HepG2 (cell line): ENCODE results near the gene ATP1B2. TPM values are rescaled to one million over a fixed set of nuclear protein-coding genes. Genes with fewer than 3 reads are reported as not detected.

ENCODE experiments used
- AHDC1 ChIP-seq: sonication (generic); formaldehyde crosslinking; IDR thresholded peaks from 2 replicates; pipeline ENCODE4 v1.5.1; 2020; ENCODE audit warnings: mild to moderate bottlenecking, missing genetic modification reagents, borderline replicate concordance
- BATF2 ChIP-seq: sonication (generic); formaldehyde crosslinking; IDR thresholded peaks from 2 replicates; pipeline ENCODE4 v1.8.0; 2022; ENCODE audit warnings: mild to moderate bottlenecking, missing genetic modification reagents, moderate library complexity
- HMGXB4 ChIP-seq, 2 experiments: sonication (generic) in 1 of 2; formaldehyde crosslinking in 1 of 2; IDR thresholded peaks; 2 replicates each; pipeline versions ENCODE4 v1.4.0 to v1.6.1; 2018 to 2020; ENCODE audit warnings: missing genetic modification reagents in 2 of 2, borderline replicate concordance in 1 of 2, low read depth in 1 of 2, mild to moderate bottlenecking in 1 of 2, missing biosample characterization in 1 of 2
- KMT2B ChIP-seq: IDR thresholded peaks from 2 replicates; pipeline ENCODE4 v1.6.1; 2016; ENCODE audit warnings: missing genetic modification reagents, missing compliant biosample characterization
- PAWR ChIP-seq: sonication (generic); formaldehyde crosslinking; IDR thresholded peaks from 2 replicates; pipeline ENCODE4 v1.4.0; 2020; ENCODE audit warnings: missing genetic modification reagents, mild to moderate bottlenecking, borderline replicate concordance
- PBX2 ChIP-seq: IDR thresholded peaks from 2 replicates; pipeline ENCODE4 v1.6.1; 2016; ENCODE audit warnings: control low read depth
- REPIN1 ChIP-seq: sonication (generic); formaldehyde crosslinking; IDR thresholded peaks from 2 replicates; pipeline ENCODE4 v1.8.0; 2022; ENCODE audit warnings: missing genetic modification reagents, low read depth, mild to moderate bottlenecking, borderline replicate concordance
- SP5 ChIP-seq: IDR thresholded peaks from 2 replicates; pipeline ENCODE4 v1.6.1; 2016; ENCODE audit warnings: low read depth, borderline replicate concordance
- ZBTB38 ChIP-seq: sonication (generic); formaldehyde crosslinking; IDR thresholded peaks from 2 replicates; pipeline ENCODE4 v1.5.1; 2020; ENCODE audit warnings: mild to moderate bottlenecking, missing genetic modification reagents
- ZFP90 ChIP-seq: sonication (generic); formaldehyde crosslinking; IDR thresholded peaks from 2 replicates; pipeline ENCODE4 v1.8.0; 2022; ENCODE audit warnings: missing genetic modification reagents, mild to moderate bottlenecking, inconsistent platforms, borderline replicate concordance
- ZNF10 ChIP-seq: sonication (generic); formaldehyde crosslinking; IDR thresholded peaks from 2 replicates; pipeline ENCODE4 v1.4.0; 2020; ENCODE audit warnings: mild to moderate bottlenecking, low read depth, missing genetic modification reagents, borderline replicate concordance
- ZNF501 ChIP-seq: sonication (generic); formaldehyde crosslinking; IDR thresholded peaks from 2 replicates; pipeline ENCODE4 v1.5.1; 2020; ENCODE audit warnings: mild to moderate bottlenecking, moderate library complexity, missing genetic modification reagents
- ZNF510 ChIP-seq: sonication (generic); formaldehyde crosslinking; IDR thresholded peaks from 2 replicates; pipeline ENCODE4 v1.4.0; 2020; ENCODE audit warnings: low read depth, mild to moderate bottlenecking, missing genetic modification reagents
- ZNF563 ChIP-seq: sonication (generic); formaldehyde crosslinking; IDR thresholded peaks from 2 replicates; pipeline ENCODE4 v1.8.0; 2022; ENCODE audit warnings: mild to moderate bottlenecking, moderate library complexity, missing genetic modification reagents
- ZNF607 ChIP-seq: sonication (generic); formaldehyde crosslinking; IDR thresholded peaks from 2 replicates; pipeline ENCODE4 v1.5.1; 2020; ENCODE audit warnings: missing genetic modification reagents, mild to moderate bottlenecking, borderline replicate concordance
- polyA plus RNA-seq, 8 experiments: library from polyadenylated mRNA; depleted of rRNA in 3 of 8; stranded (reverse) in 7 of 8; unstranded in 1 of 8; fragments of >200 nt; fragmentation: Illumina TruSeq in 4 of 8; extraction: Trizol in 4 of 8; gene quantifications; 2 replicates each; pipeline versions ENCODE4 v1.2.1 to v1.2.3, GENCODE V29; 2011 to 2016; ENCODE audit warnings: low read depth in 4 of 8, missing spikeins in 1 of 8, mixed read lengths in 1 of 8; ENCODE audit not compliant: insufficient read depth in 1 of 8
- total RNA-seq, 5 experiments: library from RNA; depleted of rRNA; stranded (reverse); fragments of >200 nt; fragmentation: Illumina TruSeq; extraction: Trizol; gene quantifications; 2 replicates each; pipeline ENCODE4 v1.2.3, GENCODE V29; 2016; ENCODE audit warnings: low read depth in 1 of 5
- TF ChIP-seq, protein P1 (sequence below): sonication (generic); formaldehyde crosslinking; IDR thresholded peaks from 2 replicates; pipeline ENCODE4 v1.4.0; 2020; ENCODE audit warnings: missing genetic modification reagents, borderline replicate concordance

ATP1B2 gene
- total and polyA plus RNA-seq, 2 of the 13 experiments (the other 11 are each of a cell fraction or from before 2014, with no cell fraction given), result not detected

GRCh38 chr17:7687908-7688807 is 37.4 kb downstream of the ATP1B2 start, which contains the start of gene WRAP53 (continued):
- TF ChIP-seq PBX2 (CRISPR knock-in tag), result no peak
- TF ChIP-seq, protein P1, sequence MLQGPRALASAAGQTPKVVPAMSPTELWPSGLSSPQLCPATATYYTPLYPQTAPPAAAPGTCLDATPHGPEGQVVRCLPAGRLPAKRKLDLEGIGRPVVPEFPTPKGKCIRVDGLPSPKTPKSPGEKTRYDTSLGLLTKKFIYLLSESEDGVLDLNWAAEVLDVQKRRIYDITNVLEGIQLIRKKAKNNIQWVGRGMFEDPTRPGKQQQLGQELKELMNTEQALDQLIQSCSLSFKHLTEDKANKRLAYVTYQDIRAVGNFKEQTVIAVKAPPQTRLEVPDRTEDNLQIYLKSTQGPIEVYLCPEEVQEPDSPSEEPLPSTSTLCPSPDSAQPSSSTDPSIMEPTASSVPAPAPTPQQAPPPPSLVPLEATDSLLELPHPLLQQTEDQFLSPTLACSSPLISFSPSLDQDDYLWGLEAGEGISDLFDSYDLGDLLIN, result no peak
- TF ChIP-seq ZNF563, result no peak
- TF ChIP-seq HMGXB4 (CRISPR knock-in tag; IDR thresholded peaks at IDR 0.05; ENCODE audit: borderline replicate concordance in 1 of 2, low read depth in 1 of 2), result peak in 1 of 2 experiments; percentile 64; a peak in 3 of 4 replicates
- TF ChIP-seq ZBTB38 (CRISPR knock-in tag), result no peak
- TF ChIP-seq ZNF510 (CRISPR knock-in tag), result no peak
- TF ChIP-seq REPIN1 (CRISPR knock-in tag), result peak; percentile 12
- TF ChIP-seq ZFP90 (CRISPR knock-in tag), result peak; percentile 34; the same call in 1 of the 2 replicates
- TF ChIP-seq AHDC1 (CRISPR knock-in tag), result peak; percentile 24; the same call in 1 of the 2 replicates
- TF ChIP-seq SP5, result no peak; the same call in 1 of the 2 replicates
- no peak; the same call in 1 of the 2 replicates for TF ChIP-seq KMT2B (CRISPR knock-in tag)
- TF ChIP-seq ZNF607, result peak; percentile 45; the same call in 1 of the 2 replicates
- TF ChIP-seq BATF2 (CRISPR knock-in tag), result no peak
- TF ChIP-seq ZNF501, result peak; percentile 78
- no peak for TF ChIP-seq ZNF10 (CRISPR knock-in tag)
- TF ChIP-seq PAWR (CRISPR knock-in tag), result no peak
